Activated T-cell treated with anti-CD3 and anti-CD28 coated beads, Interleukin-2, amount 50 U/mL, for 1 hour (primary cell): ENCODE measurements around the gene HS3ST3B1.
A peak's percentile ranks its signal among the peaks of the same experiment; 100 is the strongest.

ENCODE experiments used
- DNase-seq: peaks from one replicate; pipeline ENCODE4 v3.0.0-alpha.2; 2020

The HS3ST3B1 gene

GRCh38 chr17:14303343-14304221 lies 2.7 kb downstream of the HS3ST3B1 start:
- peak; percentile 65 for DNase-seq

DNA sequence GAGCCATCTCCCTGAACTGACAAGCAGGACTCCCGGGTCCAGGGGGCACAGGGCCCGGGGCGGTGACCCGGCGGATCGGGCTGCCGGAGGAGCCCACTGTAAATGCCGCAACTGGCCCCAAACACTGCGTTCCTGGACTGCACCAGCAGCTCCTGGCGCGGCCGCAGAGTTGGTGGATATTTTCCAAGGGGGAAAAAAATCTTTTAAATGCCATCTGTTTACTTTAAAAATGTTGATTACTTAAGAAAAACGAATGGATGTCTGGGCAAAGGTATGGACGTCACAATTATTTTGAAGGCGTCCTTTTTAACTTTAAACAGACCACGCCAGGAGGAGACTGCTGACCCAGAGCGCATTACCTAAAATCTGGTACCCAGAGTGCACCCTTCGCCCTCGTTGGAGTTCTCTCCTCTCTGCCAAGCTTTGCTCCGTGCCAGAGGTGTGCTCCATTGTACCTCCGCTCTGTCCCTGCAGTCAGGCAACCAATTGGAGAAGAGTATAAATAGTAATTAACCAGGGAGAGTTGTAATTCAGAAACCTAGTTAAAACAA lies 3.4 kb downstream of the HS3ST3B1 start:
- DNase-seq = no peak

DNA sequence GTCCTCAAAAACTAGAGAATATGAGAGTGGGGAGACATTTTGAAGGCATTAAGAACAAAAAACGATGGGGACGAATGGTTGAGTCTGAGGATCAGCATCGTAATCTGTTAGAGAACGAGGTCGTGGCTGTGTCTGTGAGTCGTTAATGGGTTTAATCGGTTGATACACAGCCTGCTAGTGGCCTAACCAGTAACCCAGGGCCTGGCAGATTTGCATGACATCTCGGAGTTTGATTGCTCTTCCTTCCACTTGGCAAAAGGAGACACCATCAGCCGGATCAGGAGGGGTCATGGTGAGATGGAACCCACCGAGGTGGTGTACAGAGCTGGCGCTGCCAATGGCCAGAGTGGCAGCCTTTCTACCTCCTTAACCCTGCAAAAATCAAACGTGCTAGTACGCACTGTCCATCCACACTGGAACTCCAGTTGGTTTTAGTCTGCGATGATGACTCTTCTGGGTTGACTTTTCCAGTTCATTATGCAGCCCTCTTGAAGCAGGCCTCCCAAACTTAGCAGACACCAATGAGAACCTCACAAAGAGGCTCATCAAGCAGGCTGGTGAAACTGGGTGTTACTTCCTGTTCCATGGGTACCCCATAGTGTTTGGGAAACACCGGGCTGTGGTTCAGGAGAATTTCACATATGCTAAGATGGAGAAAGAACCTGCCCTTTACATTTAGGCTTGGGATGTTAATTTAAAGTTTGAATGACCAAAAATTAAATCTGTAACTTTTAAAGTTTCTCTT lies 4.1 kb downstream of the HS3ST3B1 start:
- no peak for DNase-seq

DNA sequence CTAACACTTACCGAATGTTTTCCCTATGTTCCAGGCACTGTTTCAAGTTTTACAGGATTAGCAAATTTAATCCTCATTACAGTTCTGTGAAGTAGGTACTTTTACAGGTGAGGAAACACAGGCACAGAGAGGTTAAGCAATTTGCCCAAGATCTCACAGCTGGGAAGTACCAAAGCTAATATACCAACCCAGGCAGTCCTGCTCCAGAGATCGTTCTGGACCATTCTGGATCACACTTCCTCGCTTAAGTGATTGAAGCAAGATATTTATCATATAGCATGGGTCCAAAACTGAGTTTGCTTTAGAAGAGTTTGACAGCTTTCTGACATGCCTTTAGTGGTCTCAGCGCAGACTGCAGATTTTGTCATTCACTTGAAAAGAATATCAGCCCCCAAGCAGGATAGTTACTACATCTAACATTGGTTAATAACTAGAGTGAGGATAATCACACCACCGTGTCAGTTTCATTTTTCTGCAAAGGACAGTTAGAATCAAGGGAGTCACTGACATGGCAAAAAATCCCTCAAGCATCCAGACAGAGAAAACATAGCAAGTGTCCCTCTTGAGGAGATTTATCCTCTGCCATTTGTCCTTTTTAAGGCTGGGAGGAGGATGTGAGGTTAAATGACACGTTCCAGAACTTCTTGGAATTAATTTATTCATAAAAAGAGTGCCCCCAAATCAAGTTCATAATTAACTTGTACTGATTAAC lies 5.1 kb downstream of the HS3ST3B1 start:
- no peak for DNase-seq

- DNase-seq = no peak
Observed at GRCh38 chr17:14306596-14306995, 5.7 kb downstream of the HS3ST3B1 start.

GRCh38 chr17:14307560-14308024 lies 6.7 kb downstream of the HS3ST3B1 start:
- DNase-seq = no peak

GRCh38 chr17:14308636-14308964 lies 7.7 kb downstream of the HS3ST3B1 start:
- no peak for DNase-seq

DNA sequence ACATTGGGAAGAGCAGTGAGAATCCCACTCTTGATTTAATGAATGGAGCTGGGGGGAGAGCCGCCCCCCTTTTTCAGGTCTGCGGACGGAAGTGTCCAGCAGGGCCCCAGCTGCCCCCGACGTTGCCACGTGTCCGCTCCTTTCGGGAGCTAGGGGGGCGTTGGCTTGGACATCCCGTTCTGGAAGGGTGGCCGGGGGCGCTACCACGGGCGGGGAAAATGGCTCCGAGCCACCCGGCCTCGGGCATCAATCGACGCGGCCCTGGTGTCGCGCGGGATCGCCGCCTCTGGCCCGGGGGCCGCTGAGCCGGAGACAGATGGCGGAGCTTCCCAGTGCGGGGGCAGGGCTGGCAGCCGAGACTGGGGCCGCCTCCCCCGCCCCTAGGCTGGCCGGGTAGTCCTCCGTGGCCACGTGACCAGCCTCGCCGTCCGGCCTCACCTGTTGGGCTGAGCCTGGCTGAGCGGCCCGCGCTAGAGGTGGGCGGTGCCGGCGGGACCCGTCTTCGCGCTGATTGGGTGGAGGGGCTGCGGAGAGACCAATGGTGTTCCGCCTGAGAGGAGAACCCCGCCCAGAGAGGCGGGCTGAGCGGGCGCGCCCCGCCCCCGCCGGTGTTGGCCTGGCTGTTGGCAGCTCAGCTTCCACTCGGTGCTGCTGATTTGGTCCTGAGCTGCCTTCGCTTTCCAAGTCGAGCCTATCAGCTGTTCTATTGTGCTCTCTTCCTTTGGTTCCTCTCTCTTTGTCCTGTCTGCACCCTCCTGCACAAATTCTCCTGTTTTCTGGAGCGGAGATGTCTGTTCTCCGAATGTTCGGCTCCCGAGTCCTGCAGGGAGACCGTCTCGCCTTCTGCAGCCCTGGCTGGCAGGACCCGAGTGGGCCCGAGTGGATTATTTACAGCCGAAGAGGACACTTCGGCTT lies 8.3 kb downstream of the HS3ST3B1 start:
- peak; percentile 96 for DNase-seq

GRCh38 chr17:14310101-14310500 lies 9.2 kb downstream of the HS3ST3B1 start:
- no peak for DNase-seq

DNA sequence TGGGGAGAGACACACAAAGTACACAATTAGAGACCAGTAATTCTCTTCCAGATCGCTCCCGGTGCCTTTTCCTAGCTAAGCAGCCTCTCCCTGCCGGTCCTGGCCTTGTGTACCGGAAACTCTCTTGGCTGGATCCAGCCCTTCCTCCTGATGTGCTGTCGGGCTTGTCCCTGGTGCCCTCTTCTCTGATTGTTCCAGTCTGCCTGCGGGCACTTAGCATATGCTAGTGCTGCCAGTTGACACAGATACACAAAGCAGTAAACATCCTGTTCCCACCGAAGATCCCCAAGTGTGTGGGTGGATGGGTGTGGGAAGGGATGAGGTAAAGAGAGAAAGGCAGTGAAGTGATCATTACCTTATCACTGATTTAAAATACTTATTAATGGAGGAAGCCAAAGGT lies 9.7 kb downstream of the HS3ST3B1 start:
- DNase-seq = no peak

DNA sequence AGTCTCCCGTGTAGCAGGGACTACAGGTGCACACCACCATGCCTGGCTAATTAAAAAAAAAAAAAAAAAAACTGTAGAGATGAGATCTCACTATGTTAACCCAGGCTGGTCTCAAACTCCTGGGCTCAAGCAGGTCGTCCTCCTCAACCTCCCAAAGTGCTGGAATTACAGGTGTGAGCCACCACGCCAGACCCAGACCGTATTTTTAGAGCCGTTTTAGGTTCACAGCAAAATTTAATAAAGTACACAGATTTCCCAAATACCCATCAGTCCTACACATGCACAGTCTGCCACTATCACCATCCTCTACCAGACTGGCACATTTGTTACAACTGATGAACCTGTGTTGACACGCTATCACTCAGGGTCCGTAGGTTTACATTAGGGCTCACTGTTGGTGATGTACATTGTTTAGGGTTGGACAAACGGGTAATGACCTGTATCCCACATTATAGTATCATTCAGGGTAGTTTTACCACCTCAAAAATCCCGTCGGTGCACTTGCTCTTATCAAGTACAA lies 10.4 kb downstream of the HS3ST3B1 start:
- DNase-seq = no peak

DNA sequence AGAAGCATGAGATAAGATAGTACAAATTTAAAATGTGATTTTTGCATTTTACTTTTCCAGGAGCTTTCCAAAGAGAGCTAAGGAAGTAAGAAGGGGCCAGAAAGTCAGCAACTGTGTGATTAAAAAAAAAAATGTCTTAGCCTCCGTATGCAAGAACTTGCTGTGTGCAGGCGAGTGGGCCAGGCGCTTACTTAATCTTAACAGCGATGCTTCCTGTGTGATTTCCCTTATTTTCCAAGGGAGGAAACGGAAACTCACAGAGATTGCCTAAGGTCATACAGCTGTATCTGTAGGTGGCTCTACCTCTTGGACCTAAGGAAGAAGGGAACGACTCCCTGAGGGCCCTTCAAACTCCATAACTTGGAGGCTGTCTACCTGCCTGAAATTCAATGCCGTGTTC lies 11.1 kb downstream of the HS3ST3B1 start:
- no peak for DNase-seq

GRCh38 chr17:14312522-14312921 lies 11.6 kb downstream of the HS3ST3B1 start:
- no peak for DNase-seq

GRCh38 chr17:14316126-14316832 lies 15.4 kb downstream of the HS3ST3B1 start:
- DNase-seq = no peak

DNA sequence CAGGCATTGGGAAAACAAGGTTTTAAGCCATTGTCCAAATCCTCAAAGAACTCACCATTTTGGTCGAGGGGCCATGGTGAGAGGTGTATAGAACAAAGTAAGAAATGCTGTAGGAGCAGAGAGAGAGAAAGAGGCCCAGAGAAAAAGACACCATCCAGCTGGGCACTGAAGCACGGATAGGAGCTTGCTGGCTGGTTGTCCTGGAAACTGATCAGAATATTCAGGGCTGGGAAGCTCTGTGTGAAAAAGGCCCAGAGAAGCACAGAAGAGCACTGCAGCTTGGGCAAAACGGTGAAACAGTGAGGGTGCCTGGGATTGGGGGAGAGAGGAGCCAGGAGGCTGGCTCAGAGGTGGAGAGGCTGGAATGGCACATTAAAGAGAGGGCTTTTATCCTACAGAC lies 16.5 kb downstream of the HS3ST3B1 start:
- DNase-seq = no peak

DNA sequence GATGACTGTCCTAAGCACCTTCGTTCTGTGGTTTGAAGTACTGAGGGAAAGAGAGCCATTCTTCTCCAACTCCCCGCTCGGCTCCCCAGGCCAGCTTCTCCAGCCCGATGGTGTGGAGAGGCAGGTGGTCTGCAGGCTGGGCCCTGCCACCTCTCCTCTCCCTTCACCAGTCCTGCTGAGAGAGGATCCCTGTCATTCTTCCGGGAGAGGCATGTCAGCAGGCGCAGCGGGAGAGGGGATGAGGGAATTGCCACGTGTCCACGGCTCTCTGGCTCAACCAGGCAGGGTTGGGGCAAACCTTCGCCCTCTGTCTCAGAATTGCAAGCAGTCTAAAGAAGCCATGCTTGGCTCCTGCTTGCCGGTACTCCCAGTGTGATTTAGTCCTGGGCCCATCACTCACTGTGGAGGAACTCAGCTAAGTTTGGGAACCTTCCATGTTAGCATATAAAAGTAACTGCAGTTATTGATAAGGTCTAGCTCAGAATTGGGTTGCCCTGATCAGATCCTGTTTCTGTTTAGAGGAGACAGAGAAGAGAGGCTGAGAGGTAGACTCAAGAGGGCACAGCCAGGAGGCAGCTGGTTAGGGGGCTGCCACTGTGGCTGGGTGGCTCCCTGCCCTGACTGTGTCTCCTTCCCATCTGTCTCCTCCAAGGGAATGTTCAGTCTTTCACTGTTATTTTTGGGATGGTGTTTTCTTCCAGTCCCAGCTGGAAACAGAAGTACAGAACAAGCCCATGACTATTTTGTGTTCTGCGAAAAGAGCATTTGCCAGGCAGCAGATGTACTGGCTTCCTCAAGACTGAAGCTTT lies 17.4 kb downstream of the HS3ST3B1 start:
- DNase-seq = no peak

DNA sequence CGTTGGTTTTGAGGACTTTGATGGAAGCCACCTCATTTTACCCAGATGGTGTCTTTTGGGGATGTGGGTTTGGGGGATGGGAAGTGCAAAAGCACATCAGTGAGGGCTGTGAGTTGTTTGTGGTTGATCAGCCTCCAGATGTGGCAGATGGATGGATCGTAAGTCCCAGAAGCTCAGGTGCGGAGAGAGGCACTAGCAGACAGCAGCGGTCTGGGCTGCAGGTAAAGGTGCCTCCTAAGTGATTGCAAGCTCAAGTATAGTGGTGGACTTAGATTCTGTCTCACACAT lies 18.0 kb downstream of the HS3ST3B1 start:
- no peak for DNase-seq

GRCh38 chr17:14320098-14320497 lies 19.2 kb downstream of the HS3ST3B1 start:
- DNase-seq = no peak

DNA sequence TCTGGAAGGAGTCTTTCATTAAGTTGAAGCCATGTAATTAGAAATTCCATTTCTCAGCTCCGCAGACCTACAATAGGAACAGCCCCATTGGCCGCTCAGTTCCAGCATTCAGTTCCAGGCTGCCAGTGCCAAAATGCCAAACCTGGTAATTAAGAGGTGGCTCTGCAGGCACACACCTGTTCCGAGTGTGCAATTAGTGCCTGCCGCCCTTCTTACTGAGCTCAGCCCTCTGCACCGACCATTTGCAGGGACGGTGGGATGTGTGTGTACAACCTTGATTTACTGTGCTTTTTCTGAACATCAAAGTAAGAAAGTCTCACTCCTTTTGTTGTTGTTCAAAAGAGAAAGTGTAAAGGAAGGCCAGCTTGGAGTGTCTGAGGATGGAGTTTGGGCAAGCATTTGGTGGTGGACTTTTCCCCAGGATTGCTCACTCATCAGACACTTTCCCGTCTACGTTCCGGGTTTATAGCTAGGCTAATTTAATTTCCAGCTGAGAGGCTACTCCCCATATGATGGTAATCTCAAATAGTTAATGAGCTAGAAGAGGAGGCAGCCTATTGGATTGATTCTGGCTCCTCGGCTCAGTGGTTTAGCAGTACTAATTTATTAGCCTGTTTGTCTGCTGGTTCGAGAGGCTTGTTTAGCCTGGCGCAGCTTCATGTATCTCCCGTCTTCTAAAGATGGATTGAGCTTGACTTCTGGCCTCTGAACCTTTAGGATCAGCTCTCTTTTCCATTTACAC lies 20.0 kb downstream of the HS3ST3B1 start:
- no peak for DNase-seq

DNA sequence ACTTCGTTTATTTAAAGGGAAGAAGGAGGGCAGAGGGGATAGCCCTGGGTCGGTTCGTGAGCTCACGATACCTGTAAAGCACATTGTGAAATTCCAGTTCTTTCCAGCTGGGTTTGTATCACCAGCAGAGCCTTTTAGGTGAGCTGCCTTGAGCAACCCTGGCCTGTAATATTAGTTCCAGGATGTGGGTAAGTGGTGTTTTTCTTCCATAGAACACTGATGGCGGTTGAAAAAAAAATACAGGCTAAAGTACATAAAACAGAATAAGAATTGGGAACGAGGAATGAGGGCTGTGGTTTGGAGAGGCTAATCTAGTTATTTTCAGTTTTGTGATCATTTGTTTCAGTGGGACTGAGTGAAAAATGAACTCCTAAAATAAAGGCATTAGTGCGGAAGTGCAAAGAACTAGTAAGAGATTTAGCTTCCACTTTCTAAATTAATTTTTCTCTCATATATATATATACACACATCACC lies 20.6 kb downstream of the HS3ST3B1 start:
- DNase-seq = no peak
